Spleen (tissue), 7 donors: ENCODE measurements around the gene IP6K3.

Source experiments
- CTCF ChIP-seq, 11 experiments: fragments of 200-600 bp in 7 of 11; fragments of 450-650 bp in 4 of 11; sonication (generic) in 4 of 11; IDR thresholded peaks in 8 of 11; conservative IDR thresholded peaks in 3 of 11; 1 replicate in 7 of 11; 2 replicates in 4 of 11; pipeline versions ENCODE4 v1.4.0 to v1.8.0; 2016 to 2021; ENCODE audit warnings: antibody characterized with exemption in 11 of 11, inconsistent platforms in 4 of 11, mild to moderate bottlenecking in 1 of 11
- POLR2AphosphoS5 ChIP-seq, 3 donors: sonication (generic); formaldehyde crosslinking; IDR thresholded peaks; one replicate each; pipeline ENCODE4 v1.5.1; 2017; ENCODE audit warnings: antibody characterized with exemption in 3 of 3
- donor health status: DM: no; HTN: no; CAD: no; lungs with moderate emphysema.
- donor health status: DM: no; HTN: no; CAD: no.
- donor health status: DM: no; HTN: no; CAD: no.

GRCh38 chr6:33794910-33795623 is 48.4 kb upstream of the IP6K3 start:
- no peak for TF ChIP-seq CTCF (IDR thresholded peaks at IDR 0.05 in 8 of 11, conservative IDR thresholded peaks at IDR 0.05 in 3 of 11)
- no peak for TF ChIP-seq POLR2AphosphoS5 (IDR thresholded peaks at IDR 0.05)
